Right lobe of liver (tissue), 4 donors: ENCODE measurements around the gene AK1.

ENCODE experiments used
- CTCF ChIP-seq, 4 donors: fragments of 200-600 bp in 3 of 4; fragments of 450-650 bp in 1 of 4; IDR thresholded peaks; one replicate each; pipeline versions ENCODE4 v1.5.1 to v1.8.0; 2016 to 2022; ENCODE audit warnings: antibody characterized with exemption in 4 of 4, mild to moderate bottlenecking in 2 of 4
- POLR2A ChIP-seq: fragments of 450-650 bp; IDR thresholded peaks from one replicate; pipeline ENCODE4 v1.6.1; 2017; ENCODE audit warnings: antibody characterized with exemption, mild to moderate bottlenecking
- donor health status: DM: no; HTN: no; CAD: no.
- donor health status: DM: no; HTN: no; CAD: no.
- donor health status: DM: no; HTN: yes; CAD: no.

GRCh38 chr9:127858041-127858512, 19.4 kb downstream of the AK1 start:
- TF ChIP-seq CTCF (IDR thresholded peaks at IDR 0.05) (no peak), POLR2A (no peak)
